Keratinocyte (primary cell): Measurements from ENCODE around the gene KRT82. TPM values are rescaled to one million over a fixed set of nuclear protein-coding genes. Genes with fewer than 3 reads are reported as not detected.
A peak's percentile ranks its signal among the peaks of the same experiment; 100 is the strongest.

ENCODE experiments used
- DNase-seq: peaks from one replicate; pipeline ENCODE4 v3.0.0-alpha.2; 2011; ENCODE audit warnings: low read depth, missing footprints, low spot score
- FAIRE-seq: peaks from 2 replicates; lab custom pipeline; 2011; peaks lifted over from hg19 to GRCh38; lab: Jason Lieb, UNC
- H2AFZ ChIP-seq: 2 replicates; pipeline ENCODE4 v1.6.0; 2012; ENCODE audit warnings: low read length, control low read depth, inconsistent platforms; ENCODE audit not compliant: control insufficient read depth
- H3K27ac ChIP-seq: 2 replicates; pipeline ENCODE4 v1.5.1; 2011; ENCODE audit warnings: low read length; ENCODE audit not compliant: control insufficient read depth, insufficient read depth
- H3K27me3 ChIP-seq: 3 replicates; pipeline ENCODE4 v1.6.0; 2011; ENCODE audit warnings: low read length; ENCODE audit not compliant: control insufficient read depth, insufficient read depth; ENCODE audit errors: extremely low read depth
- H3K36me3 ChIP-seq, 2 experiments: 2 replicates in 1 of 2; 3 replicates in 1 of 2; pipeline ENCODE4 v1.5.1; 2011; ENCODE audit warnings: low read length in 2 of 2, mild to moderate bottlenecking in 1 of 2; ENCODE audit not compliant: control insufficient read depth in 2 of 2, insufficient read depth in 2 of 2; ENCODE audit errors: extremely low read depth in 1 of 2
- H3K4me1 ChIP-seq: 3 replicates; pipeline ENCODE4 v1.5.1; 2011; ENCODE audit warnings: low read length; ENCODE audit not compliant: control insufficient read depth, insufficient read depth; ENCODE audit errors: extremely low read depth
- H3K4me2 ChIP-seq: 3 replicates; pipeline ENCODE4 v1.6.0; 2011; ENCODE audit warnings: low read depth, low read length; ENCODE audit not compliant: control insufficient read depth, insufficient read depth; ENCODE audit errors: extremely low read depth
- H3K4me3 ChIP-seq, 3 experiments: fragments of 200-600 bp in 1 of 3; sonication (generic) in 1 of 3; 2 replicates in 2 of 3; 3 replicates in 1 of 3; pipeline ENCODE4 v1.5.1; 2011 to 2016; ENCODE audit warnings: low read length in 3 of 3, mild to moderate bottlenecking in 3 of 3, control low read depth in 2 of 3, inconsistent platforms in 1 of 3, low read depth in 1 of 3, mixed read lengths in 1 of 3, mixed run types in 1 of 3, moderate library complexity in 1 of 3; ENCODE audit not compliant: control insufficient read depth in 2 of 3, insufficient read depth in 2 of 3; ENCODE audit errors: extremely low read depth in 1 of 3
- H3K79me2 ChIP-seq: 2 replicates; pipeline ENCODE4 v1.6.0; 2012; ENCODE audit warnings: low read length; ENCODE audit not compliant: control insufficient read depth, insufficient read depth
- H3K9ac ChIP-seq: 3 replicates; pipeline ENCODE4 v1.6.0; 2011; ENCODE audit warnings: low read length; ENCODE audit not compliant: control insufficient read depth, insufficient read depth; ENCODE audit errors: extremely low read depth
- H3K9me1 ChIP-seq: 3 replicates; pipeline ENCODE4 v1.6.0; 2011; ENCODE audit warnings: low read length; ENCODE audit not compliant: control insufficient read depth, insufficient read depth; ENCODE audit errors: extremely low read depth
- H3K9me3 ChIP-seq: 2 replicates; pipeline ENCODE4 v1.5.1; 2012; ENCODE audit warnings: low read depth, low read length; ENCODE audit not compliant: control insufficient read depth
- H4K20me1 ChIP-seq: 3 replicates; pipeline ENCODE4 v1.6.0; 2011; ENCODE audit warnings: low read length; ENCODE audit not compliant: control insufficient read depth, insufficient read depth; ENCODE audit errors: extremely low read depth
- CTCF ChIP-seq, 3 experiments: IDR thresholded peaks in 1 of 3; conservative IDR thresholded peaks in 1 of 3; optimal IDR thresholded peaks in 1 of 3; 2 replicates in 2 of 3; 3 replicates in 1 of 3; pipeline versions ENCODE3 to v1.5.1; 2011; ENCODE audit warnings: low read length in 3 of 3, mild to moderate bottlenecking in 3 of 3, moderate library complexity in 2 of 3, control low read depth in 1 of 3, inconsistent platforms in 1 of 3; ENCODE audit not compliant: insufficient read depth in 2 of 3; ENCODE audit errors: extremely low read depth in 1 of 3
- EZH2 ChIP-seq: IDR thresholded peaks from one replicate; pipeline ENCODE4 v1.6.1; 2012; ENCODE audit warnings: inconsistent platforms, mild to moderate bottlenecking, low read length, moderate library complexity
- dilution Hi-C: fragments of 300-500 bp; cut with MboI; formaldehyde crosslinking; loops from one replicate; pipeline ENCODE4 v1.7.0; 2020; ENCODE audit warnings: low sequenced_read_pairs; ENCODE audit not compliant: extremely low pct_ligation_motif_present
- polyA plus RNA-seq, 5 experiments: library from polyadenylated mRNA; depleted of rRNA in 3 of 5; stranded (reverse) in 3 of 5; stranded (forward) in 1 of 5; unstranded in 1 of 5; fragments of >200 nt; gene quantifications; 1 replicate in 1 of 5; 2 replicates in 3 of 5; 3 replicates in 1 of 5; pipeline versions ENCODE4 v1.2.1 to v1.2.3, GENCODE V29; 2011 to 2012; ENCODE audit warnings: missing spikeins in 2 of 5, low read depth in 1 of 5, low replicate concordance in 1 of 5

The KRT82 gene
- polyA plus RNA-seq, 1 donor (not counting 4 experiments of a cell fraction or from before 2014, with no cell fraction given): not detected

GRCh38 chr12:52435659-52435999 is 29.5 kb upstream of the KRT82 start:
- FAIRE-seq: no peak
- dilution Hi-C loops: no loop called here
- Histone ChIP-seq H3K36me3 (peaks cover 0 to 4% of the 10 kb centered on the region in 2 experiments), H3K9ac (peak overlapping the region; percentile 67), H3K9me3 (no peaks in the 10 kb centered on the region), H4K20me1 (no peaks in the 10 kb centered on the region), H3K4me2 (peak overlapping the region; percentile 65), H2AFZ (no peak overlapping the region), H3K4me1 (peaks cover 67% of the 10 kb centered on the region), H3K27me3 (no peaks in the 10 kb centered on the region), H3K4me3 (no peak overlapping the region), H3K79me2 (peaks cover 2% of the 10 kb centered on the region), H3K9me1 (no peaks in the 10 kb centered on the region), H3K27ac (peak overlapping the region; percentile 89)
- no peak for DNase-seq
- TF ChIP-seq CTCF (optimal IDR thresholded peaks at IDR 0.05 in 1 of 3, IDR thresholded peaks at IDR 0.05 in 1 of 3, conservative IDR thresholded peaks at IDR 0.05 in 1 of 3; ENCODE audit: extremely low read depth in 1 of 3, insufficient read depth in 2 of 3, low read length in 3 of 3) (no peak), EZH2 (no peak)

GRCh38 chr12:52434760-52435530 is 28.8 kb upstream of the KRT82 start:
- dilution Hi-C loops: no loop called here
- Histone ChIP-seq H2AFZ (no peak overlapping the region), H4K20me1 (no peaks in the 10 kb centered on the region), H3K9me3 (no peaks in the 10 kb centered on the region), H3K4me2 (peak overlapping the region; percentile 65), H3K36me3 (peaks cover 0 to 4% of the 10 kb centered on the region in 2 experiments), H3K27me3 (no peaks in the 10 kb centered on the region), H3K9ac (peak overlapping the region; percentile 67), H3K9me1 (no peaks in the 10 kb centered on the region), H3K27ac (peak overlapping the region; percentile 89), H3K79me2 (peaks cover 2% of the 10 kb centered on the region), H3K4me1 (peaks cover 60% of the 10 kb centered on the region), H3K4me3 (no peak overlapping the region)
- FAIRE-seq (peak; percentile 99), DNase-seq (no peak)
- TF ChIP-seq EZH2 (no peak), CTCF (optimal IDR thresholded peaks at IDR 0.05 in 1 of 3, IDR thresholded peaks at IDR 0.05 in 1 of 3, conservative IDR thresholded peaks at IDR 0.05 in 1 of 3; ENCODE audit: extremely low read depth in 1 of 3, insufficient read depth in 2 of 3, low read length in 3 of 3) (no peak)
